Peyer's patch (tissue), 4 donors: Measurements from ENCODE around the gene FGF12. TPM values are rescaled to one million over a fixed set of nuclear protein-coding genes. Genes with fewer than 3 reads are reported as not detected.

Source experiments
- DNase-seq, 3 donors: peaks; one replicate each; pipeline ENCODE4 v3.0.0-alpha.2; 2017 to 2019
- H3K27ac ChIP-seq, 4 donors: fragments of 200-600 bp; sonication (generic); one replicate each; pipeline ENCODE4 v1.5.1; 2016 to 2019
- H3K27me3 ChIP-seq, 2 donors: fragments of 200-600 bp; sonication (generic); one replicate each; pipeline ENCODE4 v1.5.1; 2019
- H3K36me3 ChIP-seq, 3 donors: fragments of 200-600 bp; sonication (generic); one replicate each; pipeline ENCODE4 v1.5.1; 2016 to 2019
- H3K4me1 ChIP-seq, 4 donors: fragments of 200-600 bp; sonication (generic); one replicate each; pipeline ENCODE4 v1.5.1; 2016 to 2019
- H3K4me3 ChIP-seq, 4 donors: fragments of 200-600 bp; sonication (generic); 1 replicate in 3 of 4; 2 replicates in 1 of 4; pipeline ENCODE4 v1.5.1; 2016 to 2019; ENCODE audit warnings: mild to moderate bottlenecking in 1 of 4
- H3K9me3 ChIP-seq, 4 donors: fragments of 200-600 bp; sonication (generic); one replicate each; pipeline ENCODE4 v1.5.1; 2016 to 2019; ENCODE audit warnings: mild to moderate bottlenecking in 1 of 4
- POLR2A ChIP-seq, 2 donors: fragments of 450-650 bp; IDR thresholded peaks; one replicate each; pipeline ENCODE4 v1.5.1; 2017; ENCODE audit warnings: antibody characterized with exemption in 2 of 2, mild to moderate bottlenecking in 2 of 2, moderate library complexity in 2 of 2
- total RNA-seq, 4 donors: library from RNA; depleted of rRNA; stranded (reverse); fragments of >200 nt; gene quantifications; one replicate each; pipeline ENCODE4 v1.1.0, GENCODE V29; 2016
- TF ChIP-seq, protein P1 (sequence below), 6 experiments: fragments of 450-650 bp in 4 of 6; fragments of 200-600 bp in 2 of 6; sonication (generic) in 1 of 6; IDR thresholded peaks; one replicate each; pipeline ENCODE4 v1.5.1; 2017 to 2019; ENCODE audit warnings: antibody characterized with exemption in 6 of 6, mild to moderate bottlenecking in 3 of 6, moderate library complexity in 1 of 6

The FGF12 gene
- total RNA-seq, 4 donors from 2014 or later, result 0.47 TPM; not detected in 3

GRCh38 chr3:192570315-192570714 lies 157.0 kb downstream of the FGF12 start:
- no peak for DNase-seq
- no peaks in the 10 kb centered on the region for H3K4me1 ChIP-seq
- no peaks in the 10 kb centered on the region for H3K9me3 ChIP-seq
- H3K27me3 ChIP-seq, result no peaks in the 10 kb centered on the region
- no peak overlapping the region for H3K4me3 ChIP-seq
- no peak for TF ChIP-seq POLR2A (IDR thresholded peaks at IDR 0.05)
- TF ChIP-seq, protein P1, sequence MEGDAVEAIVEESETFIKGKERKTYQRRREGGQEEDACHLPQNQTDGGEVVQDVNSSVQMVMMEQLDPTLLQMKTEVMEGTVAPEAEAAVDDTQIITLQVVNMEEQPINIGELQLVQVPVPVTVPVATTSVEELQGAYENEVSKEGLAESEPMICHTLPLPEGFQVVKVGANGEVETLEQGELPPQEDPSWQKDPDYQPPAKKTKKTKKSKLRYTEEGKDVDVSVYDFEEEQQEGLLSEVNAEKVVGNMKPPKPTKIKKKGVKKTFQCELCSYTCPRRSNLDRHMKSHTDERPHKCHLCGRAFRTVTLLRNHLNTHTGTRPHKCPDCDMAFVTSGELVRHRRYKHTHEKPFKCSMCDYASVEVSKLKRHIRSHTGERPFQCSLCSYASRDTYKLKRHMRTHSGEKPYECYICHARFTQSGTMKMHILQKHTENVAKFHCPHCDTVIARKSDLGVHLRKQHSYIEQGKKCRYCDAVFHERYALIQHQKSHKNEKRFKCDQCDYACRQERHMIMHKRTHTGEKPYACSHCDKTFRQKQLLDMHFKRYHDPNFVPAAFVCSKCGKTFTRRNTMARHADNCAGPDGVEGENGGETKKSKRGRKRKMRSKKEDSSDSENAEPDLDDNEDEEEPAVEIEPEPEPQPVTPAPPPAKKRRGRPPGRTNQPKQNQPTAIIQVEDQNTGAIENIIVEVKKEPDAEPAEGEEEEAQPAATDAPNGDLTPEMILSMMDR (IDR thresholded peaks at IDR 0.05), result no peak
- H3K27ac ChIP-seq, result no peak overlapping the region
- no peaks in the 10 kb centered on the region for H3K36me3 ChIP-seq

DNA sequence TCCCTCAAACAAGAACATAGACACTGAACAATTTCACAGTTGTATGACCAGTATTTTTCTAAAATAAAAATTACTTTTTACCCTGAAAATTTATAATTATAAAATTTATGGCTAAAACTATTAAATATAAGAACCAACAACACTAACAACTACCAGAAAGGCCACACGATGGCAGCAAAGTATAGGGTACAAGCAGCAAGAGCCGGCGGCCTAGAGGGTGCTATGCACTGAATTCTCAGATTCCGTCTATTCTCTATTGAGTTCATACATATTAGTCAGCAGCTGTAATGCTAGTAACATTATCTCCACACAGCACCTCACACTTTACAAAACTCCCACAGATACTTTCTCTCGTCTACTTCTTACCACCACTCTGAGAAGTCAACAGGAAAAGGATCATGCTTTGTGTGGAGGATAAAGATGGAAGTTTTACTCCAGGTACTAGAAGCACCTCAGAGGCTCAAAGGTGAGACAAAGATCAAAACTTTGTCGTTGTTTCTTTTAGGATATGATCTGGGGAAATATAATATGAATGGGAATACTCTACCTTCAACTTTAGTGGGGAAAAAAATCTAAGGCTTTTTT lies 160.5 kb downstream of the FGF12 start:
- no peaks in the 10 kb centered on the region for H3K9me3 ChIP-seq
- H3K27ac ChIP-seq, result no peak overlapping the region
- no peaks in the 10 kb centered on the region for H3K27me3 ChIP-seq
- H3K36me3 ChIP-seq, result no peaks in the 10 kb centered on the region
- H3K4me3 ChIP-seq, result no peak overlapping the region
- TF ChIP-seq POLR2A (IDR thresholded peaks at IDR 0.05), result no peak
- TF ChIP-seq, protein P1 (IDR thresholded peaks at IDR 0.05), result peak in 4 of 6 experiments; percentile 56 to 71 (median 64)
- DNase-seq, result peak in 2 of 3 donors; percentile 41 to 82
- no peaks in the 10 kb centered on the region for H3K4me1 ChIP-seq

GRCh38 chr3:192564611-192565010 lies 162.7 kb downstream of the FGF12 start:
- Histone ChIP-seq H3K4me1 (no peaks in the 10 kb centered on the region), H3K9me3 (no peaks in the 10 kb centered on the region), H3K4me3 (no peak overlapping the region), H3K36me3 (no peaks in the 10 kb centered on the region), H3K27ac (no peak overlapping the region), H3K27me3 (no peaks in the 10 kb centered on the region)
- DNase-seq, result no peak
- TF ChIP-seq, protein P1 (IDR thresholded peaks at IDR 0.05), result no peak
- TF ChIP-seq POLR2A (IDR thresholded peaks at IDR 0.05), result no peak

DNA sequence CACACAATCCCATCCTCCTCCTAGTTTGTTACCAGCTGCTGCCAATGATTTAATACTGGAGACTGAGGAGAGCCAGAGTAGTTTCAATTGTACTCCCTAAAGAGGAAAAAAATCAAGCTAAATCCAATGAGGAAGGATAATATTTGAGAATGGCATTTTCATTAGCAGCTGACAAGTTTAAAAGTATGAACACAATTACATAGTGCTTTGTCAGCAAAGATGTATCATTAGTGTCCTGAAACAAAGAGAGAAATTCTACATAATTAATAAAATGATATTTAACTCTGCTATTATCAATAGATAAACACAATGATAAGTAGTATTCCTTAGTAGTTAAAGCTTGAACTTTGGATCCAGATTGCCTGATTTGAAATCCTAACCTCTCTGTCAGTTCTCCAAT lies 163.9 kb downstream of the FGF12 start:
- no peak for DNase-seq
- Histone ChIP-seq H3K4me1 (no peaks in the 10 kb centered on the region), H3K4me3 (no peak overlapping the region), H3K27me3 (no peaks in the 10 kb centered on the region), H3K27ac (no peak overlapping the region), H3K9me3 (no peaks in the 10 kb centered on the region), H3K36me3 (no peaks in the 10 kb centered on the region)
- no peak for TF ChIP-seq POLR2A (IDR thresholded peaks at IDR 0.05)
- TF ChIP-seq, protein P1 (IDR thresholded peaks at IDR 0.05), result no peak

GRCh38 chr3:192553707-192554106 lies 173.6 kb downstream of the FGF12 start:
- Histone ChIP-seq H3K27me3 (no peaks in the 10 kb centered on the region), H3K4me1 (no peaks in the 10 kb centered on the region), H3K27ac (no peak overlapping the region), H3K9me3 (no peaks in the 10 kb centered on the region), H3K4me3 (no peak overlapping the region), H3K36me3 (no peaks in the 10 kb centered on the region)
- TF ChIP-seq, protein P1 (IDR thresholded peaks at IDR 0.05), result no peak
- TF ChIP-seq POLR2A (IDR thresholded peaks at IDR 0.05), result no peak
- no peak for DNase-seq

- Histone ChIP-seq H3K4me3 (no peak overlapping the region), H3K36me3 (no peaks in the 10 kb centered on the region), H3K27ac (no peak overlapping the region), H3K9me3 (no peaks in the 10 kb centered on the region), H3K4me1 (no peaks in the 10 kb centered on the region), H3K27me3 (no peaks in the 10 kb centered on the region)
- TF ChIP-seq, protein P1 (IDR thresholded peaks at IDR 0.05), result no peak
- TF ChIP-seq POLR2A (IDR thresholded peaks at IDR 0.05), result no peak
- DNase-seq, result no peak
Measured at GRCh38 chr3:192550356-192550755, 177.0 kb downstream of the FGF12 start.
